Left colon (tissue), 2 donors: ENCODE results near the gene CDHR2. TPM values are rescaled to one million over a fixed set of nuclear protein-coding genes. Genes with fewer than 3 reads are reported as not detected.
"Not testable (repeated sequence)": the region's sequence is repeated elsewhere in the genome, so short reads cannot be mapped to it uniquely, and the experiment has no call there.

Experiments used
- ATAC-seq: fragments of 200-7000 bp; cut with Tn5 transposase; one replicate; pipeline ENCODE4 v1.9.1; 2020; ENCODE audit warnings: mild to moderate bottlenecking, moderate library complexity
- DNase-seq, 2 donors: peaks; one replicate each; pipeline ENCODE4 v3.0.0-alpha.2; 2020
- intact Hi-C, 2 donors: fragments of 100-400 bp; cut with DNase I in 1 of 2; cut with micrococcal nuclease in 1 of 2; formaldehyde crosslinking; loops; one replicate each; pipeline versions ENCODE4 v1.11.2 to v1.14.0; 2022; cut with DNase I, micrococcal nuclease
- total RNA-seq, 2 donors: library from RNA; stranded (reverse); fragmentation: NEBNext Ultra II Directional; extraction: Animal tissue kit (Norgen Biotek cat#: 25700); gene quantifications; one replicate each; pipeline ENCODE4 v1.2.1, GENCODE V29; 2021
- donor health status: DM: no; HTN: no; CAD: no.
- donor health status: DM: yes; HTN: yes; CAD: no.

The CDHR2 gene
- total RNA-seq, 2 donors from 2014 or later = 93.4 to 141 TPM

DNA sequence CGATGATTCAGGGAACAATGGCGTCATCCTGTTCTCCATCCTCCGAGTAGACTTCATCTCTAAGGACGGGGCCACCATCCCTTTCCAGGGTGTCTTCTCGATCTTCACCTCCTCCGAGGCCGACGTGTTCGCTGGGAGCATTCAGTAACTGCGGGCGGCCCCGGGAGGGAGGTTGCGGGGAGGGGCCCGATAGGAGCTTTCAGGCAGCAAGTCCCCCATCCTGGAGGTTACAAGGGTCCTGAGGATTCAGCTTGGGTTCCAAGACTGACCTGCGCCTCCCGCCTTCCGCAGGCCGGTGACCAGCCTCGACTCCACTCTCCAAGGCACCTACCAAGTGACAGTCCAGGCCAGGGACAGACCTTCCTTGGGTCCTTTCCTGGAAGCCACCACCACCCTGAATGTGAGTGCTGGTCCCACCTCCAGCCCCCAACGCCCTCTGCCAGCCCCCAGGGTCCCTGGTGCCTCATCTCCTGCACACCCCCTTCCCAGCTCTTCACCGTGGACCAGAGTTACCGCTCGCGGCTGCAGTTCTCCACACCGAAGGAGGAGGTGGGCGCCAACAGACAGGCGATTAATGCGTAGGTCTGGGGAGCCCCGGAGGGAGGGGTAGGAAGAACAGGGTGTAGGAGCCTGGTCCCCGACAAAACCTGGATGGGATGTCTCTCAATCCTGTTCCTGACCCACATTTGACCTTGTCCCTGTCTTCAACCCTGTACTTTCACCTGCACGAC, 40.1 kb downstream of the CDHR2 start:
- intact Hi-C loops = no loop called here
- ATAC-seq (no peak), DNase-seq (no peak)

DNA sequence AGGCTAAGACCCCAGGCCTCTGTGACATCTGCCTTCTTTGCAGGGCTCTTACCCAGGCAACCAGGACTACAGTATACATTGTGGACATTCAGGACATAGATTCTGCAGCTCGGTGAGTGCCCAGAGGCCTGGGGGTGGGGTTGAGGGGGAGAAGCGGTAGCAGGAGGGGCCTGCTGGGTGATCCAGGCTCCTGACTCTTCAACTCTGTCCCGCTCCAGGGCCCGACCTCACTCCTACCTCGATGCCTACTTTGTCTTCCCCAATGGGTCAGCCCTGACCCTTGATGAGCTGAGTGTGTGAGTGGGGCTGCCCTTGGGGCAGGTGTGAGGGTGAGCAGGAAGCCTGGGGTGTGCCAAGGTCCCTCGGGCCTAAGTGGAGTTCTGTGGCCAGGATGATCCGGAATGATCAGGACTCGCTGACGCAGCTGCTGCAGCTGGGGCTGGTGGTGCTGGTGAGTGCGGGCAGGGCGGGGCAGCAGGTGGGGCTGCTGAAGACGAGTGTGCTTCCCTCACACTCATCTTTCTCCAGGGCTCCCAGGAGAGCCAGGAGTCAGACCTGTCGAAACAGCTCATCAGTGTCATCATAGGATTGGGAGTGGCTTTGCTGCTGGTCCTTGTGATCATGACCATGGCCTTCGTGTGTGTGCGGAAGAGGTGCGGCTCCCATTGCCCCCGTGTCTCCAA, 41.0 kb downstream of the CDHR2 start:
- intact Hi-C loops = no loop called here
- no peak for ATAC-seq
- DNase-seq = no peak

DNA sequence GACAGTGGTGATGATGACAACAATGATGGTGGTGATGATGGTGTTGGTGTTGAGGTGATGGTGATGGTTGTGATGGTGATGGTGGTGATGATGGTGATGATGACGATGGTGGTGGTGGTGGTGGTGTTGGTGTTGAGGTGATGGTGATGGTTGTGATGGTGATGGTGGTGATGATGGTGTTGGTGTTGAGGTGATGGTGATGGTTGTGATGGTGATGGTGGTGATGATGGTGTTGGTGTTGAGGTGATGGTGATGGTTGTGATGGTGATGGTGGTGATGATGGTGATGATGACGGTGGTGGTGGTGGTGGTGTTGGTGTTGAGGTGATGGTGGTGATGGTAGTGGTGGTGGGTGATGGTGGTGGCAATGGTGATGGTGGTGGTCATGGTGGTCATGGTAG, 42.5 kb downstream of the CDHR2 start:
- ATAC-seq, DNase-seq, intact Hi-C loops: not testable (repeated sequence)

DNA sequence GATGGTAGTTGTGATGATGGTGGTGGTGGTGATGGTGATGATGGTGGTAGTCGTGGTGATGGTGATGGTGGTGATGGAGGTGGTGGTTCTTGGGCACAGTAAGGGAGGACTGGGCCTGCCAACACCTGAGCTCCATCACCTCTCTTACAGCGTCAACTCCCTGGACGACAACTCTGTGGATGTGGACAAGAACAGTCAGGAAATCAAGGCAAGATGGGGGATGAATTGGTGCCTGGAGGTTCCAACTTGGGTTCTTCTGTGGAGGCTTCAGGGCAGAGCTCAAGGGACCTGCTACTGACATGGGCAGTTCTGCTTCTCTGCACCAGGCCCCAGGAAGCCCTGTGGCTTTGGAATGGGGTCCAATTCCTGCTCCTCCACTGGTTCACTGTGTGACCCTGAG, 43.4 kb downstream of the CDHR2 start:
- DNase-seq = no peak
- intact Hi-C loops = no loop called here
- no peak for ATAC-seq

DNA sequence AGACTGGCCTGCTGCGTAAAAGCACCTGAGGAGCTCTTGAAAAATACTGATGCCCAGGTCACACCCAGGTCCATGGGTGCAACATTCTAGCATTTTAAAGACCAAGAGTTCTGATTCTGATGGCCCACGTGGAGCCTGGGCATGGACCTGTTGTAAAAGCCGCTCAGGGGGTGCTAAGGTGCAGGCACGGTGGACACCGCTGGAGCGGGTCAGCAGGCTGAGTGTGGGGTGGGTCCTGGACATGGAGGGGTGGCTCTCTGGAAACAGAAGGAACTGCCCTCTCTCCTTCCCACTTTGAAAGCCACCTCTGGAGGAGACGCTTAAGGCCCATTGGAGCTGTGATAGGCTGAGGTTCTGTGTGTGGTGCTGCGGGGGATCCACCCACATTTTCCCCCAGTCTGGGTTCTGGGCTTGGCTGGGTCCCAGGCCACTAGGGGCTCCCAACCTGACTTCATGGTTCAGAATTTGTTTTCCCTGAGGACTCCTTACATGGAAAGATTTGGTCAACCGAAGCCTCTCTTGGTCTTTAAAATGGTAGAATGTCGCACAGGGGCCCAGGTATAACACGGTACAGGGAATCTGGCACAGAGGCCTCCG, 44.2 kb downstream of the CDHR2 start:
- no peak for ATAC-seq
- intact Hi-C loops = no loop called here
- DNase-seq = no peak

DNA sequence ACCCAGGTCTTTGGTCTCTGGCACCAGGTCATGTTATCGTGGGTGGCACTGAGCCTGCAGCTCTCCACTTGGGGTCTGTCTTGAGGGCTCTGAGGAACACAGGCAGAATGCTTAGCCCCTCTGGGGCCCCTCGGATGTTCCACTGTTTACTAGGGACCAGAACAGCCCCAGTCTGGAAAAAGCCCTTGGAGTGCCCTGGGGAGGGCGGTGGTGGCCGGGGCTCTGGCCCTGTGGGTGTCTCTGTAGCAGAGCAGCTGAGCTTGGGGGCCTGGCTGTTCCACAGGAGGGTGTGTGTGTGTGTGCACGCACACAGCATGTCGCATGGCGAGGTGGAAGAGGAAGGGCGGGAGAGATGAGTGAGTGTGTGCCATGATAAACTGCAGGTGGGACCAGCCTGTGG, 45.4 kb downstream of the CDHR2 start:
- intact Hi-C loops = no loop called here
- DNase-seq (no peak), ATAC-seq (no peak)

DNA sequence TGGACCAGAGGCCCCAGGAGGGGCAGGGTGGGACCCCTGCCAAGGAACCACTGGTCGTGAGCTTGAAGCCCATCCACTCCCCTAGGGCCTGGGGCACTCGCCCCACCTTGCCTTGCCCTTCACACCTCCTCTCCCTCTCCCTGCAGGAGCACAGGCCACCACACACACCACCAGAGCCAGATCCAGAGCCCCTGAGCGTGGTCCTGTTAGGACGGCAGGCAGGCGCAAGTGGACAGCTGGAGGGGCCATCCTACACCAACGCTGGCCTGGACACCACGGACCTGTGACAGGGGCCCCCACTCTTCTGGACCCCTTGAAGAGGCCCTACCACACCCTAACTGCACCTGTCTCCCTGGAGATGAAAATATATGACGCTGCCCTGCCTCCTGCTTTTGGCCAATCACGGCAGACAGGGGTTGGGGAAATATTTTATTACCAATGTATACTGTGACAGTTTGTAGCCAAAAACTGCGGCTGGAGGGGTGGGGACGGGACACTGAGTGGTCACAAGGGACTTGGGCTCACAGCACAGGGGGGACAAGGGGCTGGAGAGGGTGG, 46.3 kb downstream of the CDHR2 start:
- no peak for DNase-seq
- intact Hi-C loops = no loop called here
- ATAC-seq = no peak

DNA sequence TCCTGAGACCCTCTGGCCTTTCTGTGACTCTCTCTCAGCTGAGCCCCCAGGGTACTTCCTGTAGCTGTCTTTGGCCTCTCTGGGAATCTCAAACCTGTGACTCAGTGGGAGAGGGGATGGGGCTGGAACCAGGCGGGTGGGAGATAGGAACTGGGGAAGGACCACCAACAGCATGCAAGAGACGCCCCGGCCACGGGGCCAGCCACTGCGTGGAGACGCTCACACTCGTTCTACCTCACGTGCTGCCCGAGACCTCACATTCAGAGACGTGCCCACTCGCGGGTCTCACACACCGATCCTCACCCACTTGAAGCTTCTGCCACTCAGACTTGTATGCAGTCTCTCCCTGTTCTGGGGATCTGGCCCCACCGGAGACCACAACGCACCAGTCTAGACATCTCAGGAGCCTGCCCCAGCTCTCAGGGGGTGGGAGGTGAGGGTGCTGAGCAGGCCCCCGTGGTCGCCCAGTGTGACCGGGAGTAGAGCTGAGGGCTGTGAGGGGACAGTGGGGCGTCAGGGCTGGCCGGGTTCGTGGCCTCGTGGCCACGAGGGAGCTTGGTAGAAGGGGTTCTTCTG, 47.0 kb downstream of the CDHR2 start:
- intact Hi-C loops = no loop called here
- ATAC-seq (no peak), DNase-seq (no peak)

DNA sequence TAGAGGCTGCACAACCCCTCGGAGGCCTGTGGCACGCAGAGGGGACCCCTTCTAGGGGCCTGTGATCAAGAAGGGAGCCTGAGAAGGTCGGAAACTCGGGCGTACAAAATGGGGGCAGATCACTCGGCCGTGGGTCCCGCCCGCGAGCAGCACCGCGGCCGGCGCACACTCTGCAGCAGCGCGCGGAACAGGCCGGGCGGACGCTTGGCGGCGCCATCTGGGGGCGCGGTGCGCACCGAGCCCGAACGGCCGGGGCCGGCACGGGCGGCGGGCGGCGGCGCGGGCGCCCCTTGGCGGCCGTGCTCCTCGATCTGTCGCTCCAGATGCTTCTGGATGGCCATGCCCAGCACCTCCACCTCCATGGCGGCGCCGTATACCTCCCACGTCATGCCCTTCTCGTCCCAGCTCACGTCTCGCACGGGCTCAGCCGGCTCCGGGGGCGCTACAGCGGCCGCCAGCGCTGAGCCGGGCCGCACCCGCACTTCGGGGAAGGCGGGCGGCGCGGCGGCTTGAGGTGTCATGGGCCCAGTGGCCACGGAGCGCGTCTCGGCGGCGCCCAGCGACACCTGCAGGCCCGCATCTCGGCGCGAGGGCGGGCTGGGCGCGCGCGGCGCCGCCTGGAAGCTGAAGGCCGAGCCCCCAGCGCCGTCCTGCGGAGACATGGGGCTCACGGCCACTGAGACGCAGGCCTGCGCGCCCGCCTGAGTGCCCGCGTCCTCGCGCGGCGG, 47.7 kb downstream of the CDHR2 start:
- peak; percentile 85 for ATAC-seq
- DNase-seq = peak; percentile 43 to 71
- intact Hi-C loops = no loop called here

DNA sequence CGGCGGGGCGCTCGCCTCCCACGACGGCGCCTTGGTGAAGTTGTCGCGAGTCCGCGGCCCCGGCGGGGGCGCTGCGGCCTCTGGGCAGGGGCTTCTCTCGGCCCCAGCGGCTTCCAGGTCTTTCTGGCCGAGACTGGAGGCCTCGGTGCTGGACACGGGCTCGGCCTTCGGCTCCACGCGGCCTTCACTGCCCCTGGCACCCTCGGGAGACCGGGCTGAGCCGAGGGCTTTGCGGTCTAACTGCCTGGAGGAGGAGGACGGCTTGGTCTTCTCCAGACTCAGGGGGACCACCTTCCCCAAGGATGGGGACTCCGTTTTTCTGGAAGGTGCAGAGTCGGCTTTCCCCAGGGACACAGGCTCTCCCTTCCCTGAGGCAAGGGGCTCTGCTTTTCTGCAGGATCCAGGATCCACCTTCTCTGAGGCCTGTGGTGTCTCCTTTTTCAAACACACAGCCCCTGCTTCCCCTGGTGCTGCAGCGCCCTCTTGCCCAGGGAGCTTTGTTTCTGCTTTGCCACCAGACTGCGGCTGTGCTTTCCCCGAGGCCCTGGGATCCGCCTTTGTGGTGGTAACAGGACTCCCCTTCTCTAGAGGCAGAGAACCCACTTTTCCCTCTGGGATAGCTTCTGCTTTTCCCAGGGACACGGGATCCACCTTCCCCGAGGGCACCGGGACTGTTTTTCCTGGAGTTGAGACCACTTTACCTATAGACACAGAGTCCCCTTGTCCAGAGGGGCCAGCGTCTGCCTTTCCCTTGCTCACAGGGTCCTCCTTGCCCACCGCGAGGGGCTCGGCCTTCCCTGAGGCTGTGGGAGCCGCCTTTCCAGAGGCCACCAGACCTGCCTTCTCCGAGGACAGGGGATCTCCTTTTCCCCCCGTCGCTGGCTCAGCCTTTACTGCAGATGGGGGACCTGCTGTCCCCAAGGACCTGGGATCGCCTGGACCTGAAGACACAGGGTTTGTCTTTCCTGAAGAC, 48.6 kb downstream of the CDHR2 start:
- intact Hi-C loops = no loop called here
- peak in 1 of 2 donors; percentile 14 for DNase-seq
- no peak for ATAC-seq

DNA sequence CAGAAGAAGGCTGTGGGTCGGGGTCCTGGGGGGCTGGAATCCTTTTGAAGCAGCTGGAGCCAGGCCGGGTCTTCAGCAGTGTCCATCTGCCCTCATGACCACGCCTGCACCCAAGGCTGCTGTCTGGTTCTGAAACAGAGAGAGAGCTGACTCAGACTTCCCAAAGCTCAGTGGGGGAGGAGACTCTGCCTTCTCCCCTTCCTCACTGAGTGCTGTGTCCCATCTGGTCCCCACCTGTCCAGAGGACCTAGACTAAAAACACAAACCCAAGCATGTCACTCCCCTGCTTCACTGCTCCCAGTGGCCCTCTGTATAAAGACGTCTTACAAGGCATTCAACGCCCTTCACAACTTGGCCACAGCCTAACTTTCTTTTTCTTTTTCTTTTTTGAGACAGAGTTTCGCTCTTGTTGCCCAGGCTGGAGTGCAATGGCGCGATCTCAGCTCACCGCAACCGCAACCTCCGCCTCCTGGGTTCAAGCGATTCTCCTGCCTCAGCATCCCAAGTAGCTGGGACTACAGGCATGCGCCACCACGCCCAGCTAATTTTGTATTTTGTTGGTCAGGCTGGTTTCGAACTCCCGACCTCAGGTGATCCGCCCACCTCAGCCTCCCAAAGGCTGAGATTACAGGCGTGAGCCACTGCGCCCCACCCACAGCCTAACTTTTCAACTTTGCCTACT, 50.7 kb downstream of the CDHR2 start:
- DNase-seq, ATAC-seq, intact Hi-C loops: not testable (repeated sequence)

DNA sequence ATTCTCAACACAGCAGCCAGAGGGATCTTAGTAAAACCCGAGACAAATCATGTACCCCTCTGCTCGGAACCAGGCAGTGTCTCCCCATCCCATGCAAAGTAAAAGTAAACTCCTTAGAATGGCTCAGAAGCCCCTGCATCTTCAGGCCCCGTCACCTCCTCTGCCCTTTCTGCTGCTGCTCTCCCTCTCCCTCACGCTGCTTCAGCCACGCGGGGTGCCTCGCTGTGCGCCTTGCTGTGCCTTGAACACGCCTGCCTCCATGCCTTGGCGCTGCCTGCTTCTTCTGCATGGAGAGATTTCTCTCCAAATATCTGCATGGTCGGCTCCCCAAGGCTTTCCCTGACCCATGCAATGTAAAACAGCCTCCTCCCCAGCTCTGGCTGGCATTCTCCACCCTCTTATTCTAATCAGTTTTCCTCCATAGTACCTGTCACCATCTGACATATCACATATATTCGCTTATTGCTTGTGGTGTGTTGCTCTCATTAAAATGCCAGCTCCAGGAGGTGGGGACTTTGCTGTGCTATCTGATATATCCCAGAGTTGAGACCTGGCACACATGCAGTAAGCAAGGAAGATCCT, 52.9 kb downstream of the CDHR2 start:
- intact Hi-C loops = no loop called here
- ATAC-seq = no peak
- DNase-seq = no peak

DNA sequence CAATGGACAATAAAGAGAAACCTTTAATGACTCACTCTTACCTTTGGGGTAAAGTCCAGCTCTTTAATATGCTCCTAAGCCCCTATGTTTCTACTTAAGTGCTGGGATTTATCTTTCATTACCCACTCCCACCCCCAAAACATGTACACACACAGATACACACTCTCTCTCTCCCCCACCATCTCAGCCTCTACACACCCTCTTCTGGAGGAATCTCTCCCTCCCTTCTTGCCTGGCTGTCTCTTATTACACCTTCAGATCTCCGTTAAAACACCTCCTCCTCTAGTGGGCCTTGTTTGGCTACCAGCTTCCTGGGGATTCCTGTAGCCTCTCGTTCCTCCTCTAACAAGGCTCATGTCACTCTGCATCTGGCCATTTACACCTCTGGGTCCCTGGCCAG, 53.9 kb downstream of the CDHR2 start:
- no peak for ATAC-seq
- intact Hi-C loops = no loop called here
- DNase-seq = no peak

DNA sequence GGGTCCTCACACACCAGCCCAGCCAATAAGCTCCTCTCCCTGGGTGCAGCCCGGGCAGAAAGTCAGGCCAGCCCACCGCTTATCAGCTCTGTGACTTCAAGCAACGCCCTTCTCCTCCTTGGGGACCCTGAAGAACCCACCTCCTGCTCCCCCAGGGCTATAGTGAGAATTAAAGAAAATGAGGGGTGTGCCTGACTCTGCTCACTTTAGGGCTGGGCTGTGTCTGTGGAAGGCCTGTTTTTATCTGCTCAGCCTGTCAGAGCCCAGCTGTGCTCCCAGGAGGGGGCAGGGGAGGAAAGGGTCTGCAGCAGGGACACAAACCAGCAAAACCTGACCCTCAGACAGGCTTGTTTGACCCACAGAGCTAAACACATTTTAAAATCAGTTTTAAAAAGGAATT, 56.9 kb downstream of the CDHR2 start:
- DNase-seq = no peak
- intact Hi-C loops = no loop called here
- ATAC-seq = no peak

DNA sequence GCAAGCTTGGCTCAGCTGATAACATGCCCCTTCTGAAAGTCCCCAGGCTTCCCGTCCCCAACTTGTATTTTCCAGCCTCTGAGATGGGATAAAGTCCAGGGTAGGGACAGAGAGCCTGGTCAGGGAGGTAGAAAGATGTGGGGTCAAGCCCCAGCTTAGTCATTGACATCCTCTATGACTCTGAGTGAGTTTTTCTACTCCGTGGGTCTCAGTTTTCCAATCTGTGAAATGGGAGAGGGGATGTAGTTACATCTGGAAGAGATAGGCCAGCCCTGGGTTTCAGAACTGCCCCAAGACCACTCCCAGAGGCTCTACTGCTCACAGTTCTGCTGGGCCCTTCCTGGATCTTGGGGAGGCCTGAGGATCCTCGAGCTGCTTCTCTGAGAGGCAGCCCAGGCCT, 57.7 kb downstream of the CDHR2 start:
- DNase-seq (no peak), ATAC-seq (no peak)
- intact Hi-C loops = no loop called here

DNA sequence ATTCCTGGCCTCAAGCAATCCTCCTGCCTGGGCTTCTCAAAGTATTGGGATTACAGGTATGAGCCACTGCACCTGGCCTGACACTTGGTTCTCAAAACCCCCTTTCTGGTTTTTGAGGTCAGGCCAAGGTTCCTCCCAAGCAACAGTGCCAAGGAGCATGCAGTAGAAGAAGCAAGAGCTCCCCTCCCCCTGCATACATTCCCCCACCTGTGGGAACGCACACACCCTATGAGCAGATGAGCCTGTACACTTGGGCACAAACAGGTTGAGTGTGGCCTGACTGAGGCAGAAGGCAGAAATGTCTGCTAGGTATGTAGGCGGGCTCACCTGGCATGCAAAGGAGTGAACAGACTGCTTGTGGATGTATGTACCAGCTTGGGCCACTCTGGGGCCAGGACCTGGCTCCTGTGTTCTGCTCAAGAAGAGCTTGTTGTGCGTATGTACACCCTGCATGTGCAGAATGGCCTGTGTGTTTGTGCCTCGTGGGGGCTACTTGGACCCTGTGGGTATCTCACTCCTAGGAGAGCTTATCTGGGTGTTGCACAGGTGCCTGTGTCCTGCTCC, 59.1 kb downstream of the CDHR2 start:
- intact Hi-C loops = no loop called here
- no peak for DNase-seq
- ATAC-seq = no peak
